ENCODE measurements around the gene DPT. TPM values are rescaled to one million over a fixed set of nuclear protein-coding genes. Genes with fewer than 3 reads are reported as not detected.

Gene DPT
- total and polyA plus RNA-seq, 10 of the 15 experiments (the other 5 are each of a cell fraction or from before 2014, with no cell fraction given), result 0.05 to 0.10 TPM; not detected in 8

GRCh38 chr1:168671782-168672181, 57.2 kb downstream of the DPT start:
- H3K27ac ChIP-seq (ENCODE audit: control insufficient read depth, insufficient read depth), result no peak overlapping the region
- H3K27me3 ChIP-seq (replicated peaks in 1 of 2; ENCODE audit: control insufficient read depth in 2 of 2, insufficient read depth in 2 of 2, low read length in 1 of 2), result no peaks in the 10 kb centered on the region
- SMC1A ChIA-PET (ENCODE audit: uncharacterized antibody, unreplicated experiment), result interaction anchor here (0.8 to 2.0 kb wide), 4 partner anchors 9 to 677 kb away, joined by 3 to 9 read pairs (median 4); no protein-coding TSS in a partner anchor
- RAD21 ChIA-PET (ENCODE audit: unreplicated experiment), result no interaction called here
- TF ChIP-seq IRF5 (IDR thresholded peaks at IDR 0.05; ENCODE audit: borderline replicate concordance) (no peak), POLR2A (IDR thresholded peaks at IDR 0.05; ENCODE audit: low read depth, low read length) (no peak), MLLT1 (IDR thresholded peaks at IDR 0.05) (no peak)
- TF ChIP-seq, protein P1, sequence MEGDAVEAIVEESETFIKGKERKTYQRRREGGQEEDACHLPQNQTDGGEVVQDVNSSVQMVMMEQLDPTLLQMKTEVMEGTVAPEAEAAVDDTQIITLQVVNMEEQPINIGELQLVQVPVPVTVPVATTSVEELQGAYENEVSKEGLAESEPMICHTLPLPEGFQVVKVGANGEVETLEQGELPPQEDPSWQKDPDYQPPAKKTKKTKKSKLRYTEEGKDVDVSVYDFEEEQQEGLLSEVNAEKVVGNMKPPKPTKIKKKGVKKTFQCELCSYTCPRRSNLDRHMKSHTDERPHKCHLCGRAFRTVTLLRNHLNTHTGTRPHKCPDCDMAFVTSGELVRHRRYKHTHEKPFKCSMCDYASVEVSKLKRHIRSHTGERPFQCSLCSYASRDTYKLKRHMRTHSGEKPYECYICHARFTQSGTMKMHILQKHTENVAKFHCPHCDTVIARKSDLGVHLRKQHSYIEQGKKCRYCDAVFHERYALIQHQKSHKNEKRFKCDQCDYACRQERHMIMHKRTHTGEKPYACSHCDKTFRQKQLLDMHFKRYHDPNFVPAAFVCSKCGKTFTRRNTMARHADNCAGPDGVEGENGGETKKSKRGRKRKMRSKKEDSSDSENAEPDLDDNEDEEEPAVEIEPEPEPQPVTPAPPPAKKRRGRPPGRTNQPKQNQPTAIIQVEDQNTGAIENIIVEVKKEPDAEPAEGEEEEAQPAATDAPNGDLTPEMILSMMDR (IDR thresholded peaks at IDR 0.05 in 2 of 3, conservative IDR thresholded peaks at IDR 0.05 in 1 of 3; ENCODE audit: control insufficient read depth in 2 of 3, extremely low read depth in 1 of 3, insufficient read depth in 1 of 3, low read depth in 3 of 3, low read length in 3 of 3), result no peak
- H3K4me2 ChIP-seq (ENCODE audit: control insufficient read depth, insufficient read depth), result no peak overlapping the region
- no peak overlapping the region for H3K9ac ChIP-seq (ENCODE audit: control insufficient read depth, insufficient read depth, low read length)
- no TSS peak for BruUV-seq (replicated peaks)
- POLR2A ChIA-PET, result no interaction called here
- H3K36me3 ChIP-seq (ENCODE audit: control insufficient read depth in 2 of 2, insufficient read depth in 2 of 2, low read length in 1 of 2), result no peaks in the 10 kb centered on the region
- no peak overlapping the region for H2AFZ ChIP-seq (ENCODE audit: control insufficient read depth, low read depth, low read length)
- H3K4me1 ChIP-seq (ENCODE audit: control insufficient read depth, insufficient read depth, low read length), result no peaks in the 10 kb centered on the region
- H3K9me3 ChIP-seq (replicated peaks; ENCODE audit: control insufficient read depth, insufficient read depth, low read length), result no peaks in the 10 kb centered on the region
- no peak overlapping the region for H3K4me3 ChIP-seq
- in situ Hi-C loops (cut with MboI), result no loop called here
- CTCF ChIA-PET, result interaction anchor here (0.6 to 2.1 kb wide), 4 partner anchors 16 to 232 kb away, joined by 3 to 6 read pairs (median 4); no protein-coding TSS in a partner anchor
- FAIRE-seq (no peak), ATAC-seq (no peak), DNase-seq (ENCODE audit: low read depth, low spot score) (no peak)
- H3K79me2 ChIP-seq (ENCODE audit: control insufficient read depth, insufficient read depth, low read length), result no peaks in the 10 kb centered on the region
- no peaks in the 10 kb centered on the region for H4K20me1 ChIP-seq (ENCODE audit: control insufficient read depth, insufficient read depth)
- intact Hi-C loops (cut with micrococcal nuclease; ENCODE audit: unreplicated experiment), result no loop called here
